CD4-positive, alpha-beta memory T cell (primary cell): ENCODE data around the gene CPN2. TPM values are rescaled to one million over a fixed set of nuclear protein-coding genes. Genes with fewer than 3 reads are reported as not detected.

ENCODE experiments used
- CTCF ChIA-PET: fragments of 350-600 bp; sonication (Branson Sonifier 250); formaldehyde crosslinking; loops from one replicate; lab custom pipeline; 2021; ENCODE audit warnings: inconsistent platforms; ENCODE audit not compliant: partially characterized antibody; lab: Charles Lee
- POLR2A ChIA-PET: fragments of 350-600 bp; sonication (Branson Sonifier 250); formaldehyde crosslinking; loops from one replicate; lab custom pipeline; 2021; ENCODE audit not compliant: partially characterized antibody; lab: Charles Lee
- DNase-seq, 5 donors: peaks; one replicate each; pipeline versions ENCODE4 v3.0.0 to v3.0.0-alpha.2; 2020 to 2022; ENCODE audit warnings: mixed read lengths in 1 of 5
- H3K27ac ChIP-seq: one replicate; pipeline ENCODE4 v1.7.0; 2013; ENCODE audit warnings: low read depth, low read length
- H3K27me3 ChIP-seq: 2 replicates; pipeline ENCODE4 v1.7.0; 2013; ENCODE audit warnings: mild to moderate bottlenecking, low read length, moderate library complexity; ENCODE audit not compliant: insufficient read depth
- H3K36me3 ChIP-seq: 2 replicates; pipeline ENCODE4 v1.7.0; 2013; ENCODE audit warnings: mild to moderate bottlenecking, low read length, moderate library complexity; ENCODE audit not compliant: insufficient read depth
- H3K4me1 ChIP-seq: 2 replicates; pipeline ENCODE4 v1.7.0; 2013; ENCODE audit warnings: mild to moderate bottlenecking, low read length, moderate library complexity; ENCODE audit not compliant: insufficient read depth
- H3K4me3 ChIP-seq, 2 donors: one replicate each; pipeline ENCODE4 v1.7.0; 2013; ENCODE audit warnings: low read length in 2 of 2, mild to moderate bottlenecking in 1 of 2
- H3K9me3 ChIP-seq, 2 donors: one replicate each; pipeline ENCODE4 v1.7.0; 2013; ENCODE audit warnings: low read length in 2 of 2, control low read depth in 1 of 2; ENCODE audit not compliant: control insufficient read depth in 1 of 2
- H3K27ac Mint-ChIP-seq, 7 donors: one replicate each; pipeline ENCODE4 v1.8.0; 2020 to 2021; ENCODE audit warnings: mixed read lengths in 7 of 7, mild to moderate bottlenecking in 6 of 7, inconsistent platforms in 3 of 7, moderate library complexity in 3 of 7
- H3K27me3 Mint-ChIP-seq, 2 donors: one replicate each; pipeline ENCODE4 v1.8.0; 2020 to 2021; ENCODE audit warnings: mixed read lengths in 2 of 2
- H3K36me3 Mint-ChIP-seq, 2 donors: one replicate each; pipeline ENCODE4 v1.8.0; 2020 to 2021; ENCODE audit warnings: mixed read lengths in 2 of 2, inconsistent platforms in 1 of 2, mild to moderate bottlenecking in 1 of 2
- H3K4me1 Mint-ChIP-seq, 4 donors: one replicate each; pipeline ENCODE4 v1.8.0; 2020 to 2021; ENCODE audit warnings: mixed read lengths in 4 of 4, mild to moderate bottlenecking in 1 of 4
- H3K4me3 Mint-ChIP-seq, 8 donors: one replicate each; pipeline ENCODE4 v1.8.0; 2020 to 2021; ENCODE audit warnings: mixed read lengths in 8 of 8, mild to moderate bottlenecking in 7 of 8, moderate library complexity in 6 of 8, inconsistent platforms in 3 of 8
- H3K9me3 Mint-ChIP-seq, 8 donors: one replicate each; pipeline ENCODE4 v1.8.0; 2020 to 2021; ENCODE audit warnings: mixed read lengths in 8 of 8, mild to moderate bottlenecking in 5 of 8, inconsistent platforms in 3 of 8, moderate library complexity in 1 of 8
- intact Hi-C: fragments of 100-400 bp; cut with micrococcal nuclease; formaldehyde crosslinking; loops from one replicate; pipeline ENCODE4 v1.15.1; 2023
- polyA plus RNA-seq, 2 donors: library from polyadenylated mRNA; unstranded; fragments of 300-500 nt; fragmentation: Illumina TruSeq; gene quantifications; one replicate each; pipeline ENCODE4 v1.2.3, GENCODE V29; 2021
- total RNA-seq, 2 experiments: library from RNA; stranded (reverse); gene quantifications; one replicate each; pipeline ENCODE4 v1.2.3, GENCODE V29; 2021

Gene CPN2
- total and polyA plus RNA-seq, 4 experiments from 2014 or later = not detected

DNA sequence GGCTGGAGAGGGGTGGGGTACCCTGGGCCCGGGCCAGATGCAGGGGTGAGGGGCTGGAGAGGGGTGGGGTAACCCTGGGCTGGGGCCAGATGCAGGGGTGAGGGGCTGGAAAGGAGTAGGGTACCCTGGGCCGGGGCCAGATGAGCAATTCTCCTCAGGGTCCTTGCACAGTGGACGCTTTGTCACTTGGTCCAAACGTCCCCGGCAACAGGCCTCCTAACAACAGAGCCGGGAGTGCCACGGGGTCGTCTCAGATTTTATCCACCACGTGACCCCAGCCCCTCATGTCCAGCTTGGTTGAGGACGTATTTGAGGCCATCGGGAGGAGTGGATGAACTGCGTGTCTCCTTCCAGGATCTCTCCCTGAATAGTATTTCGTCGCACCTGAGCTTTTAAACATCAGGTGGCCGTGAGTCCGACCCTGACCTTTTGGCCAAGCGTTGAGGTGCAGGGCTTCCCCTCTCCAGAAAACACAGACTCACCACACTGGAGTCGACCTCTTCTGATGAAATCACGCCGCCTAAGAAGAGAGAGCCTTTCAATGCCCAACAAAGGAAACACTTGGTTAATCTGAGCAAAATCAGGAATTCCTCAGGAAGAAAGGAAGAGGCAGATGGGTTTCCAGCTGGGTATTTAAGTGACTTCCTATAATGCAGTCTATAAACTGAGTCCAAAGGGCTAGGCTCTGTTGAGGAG, 31.2 kb upstream of the CPN2 start:
- ChIA-PET POLR2A (no interaction called here), CTCF (no interaction called here)
- no peaks in the 10 kb centered on the region for H3K27me3 ChIP-seq
- peaks cover 12 to 14% of the 10 kb centered on the region in 2 donors for H3K27me3 Mint-ChIP-seq
- no peaks in the 10 kb centered on the region for H3K36me3 Mint-ChIP-seq
- no peaks in the 10 kb centered on the region for H3K9me3 Mint-ChIP-seq
- no peak overlapping the region for H3K27ac Mint-ChIP-seq
- intact Hi-C loops = no loop called here
- H3K27ac ChIP-seq = no peak overlapping the region
- no peaks in the 10 kb centered on the region for H3K36me3 ChIP-seq
- H3K4me1 Mint-ChIP-seq = no peaks in the 10 kb centered on the region
- H3K9me3 ChIP-seq = no peaks in the 10 kb centered on the region
- no peaks in the 10 kb centered on the region for H3K4me1 ChIP-seq
- DNase-seq = no peak
- H3K4me3 ChIP-seq = no peak overlapping the region
- no peak overlapping the region for H3K4me3 Mint-ChIP-seq

DNA sequence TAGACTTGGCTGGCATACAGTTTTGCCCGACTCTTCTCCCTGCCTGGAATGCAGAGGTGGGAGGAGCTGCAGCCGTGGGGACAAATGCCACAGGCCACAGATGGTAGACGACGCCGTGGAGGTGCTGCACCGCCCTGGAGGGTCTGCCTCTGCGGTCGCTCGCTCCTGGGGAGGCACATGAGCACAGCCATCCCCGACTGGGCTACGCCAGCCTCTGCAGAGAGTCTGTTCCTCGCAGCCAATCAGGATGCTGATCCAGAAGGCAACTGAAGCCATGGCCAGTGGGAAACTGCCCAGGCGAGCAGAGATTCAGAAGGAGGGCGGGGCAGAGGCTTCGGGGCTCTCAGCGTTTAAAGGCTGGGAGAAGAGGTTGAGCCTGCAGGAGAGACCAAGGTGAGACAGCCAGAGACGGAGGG, 30.3 kb upstream of the CPN2 start:
- Mint-ChIP-seq H3K27me3 (peaks cover 9 to 12% of the 10 kb centered on the region in 2 donors), H3K4me1 (no peaks in the 10 kb centered on the region), H3K4me3 (no peak overlapping the region), H3K9me3 (no peaks in the 10 kb centered on the region), H3K27ac (no peak overlapping the region), H3K36me3 (no peaks in the 10 kb centered on the region)
- no peaks in the 10 kb centered on the region for H3K9me3 ChIP-seq
- POLR2A ChIA-PET = no interaction called here
- H3K27me3 ChIP-seq = peaks cover under 1% of the 10 kb centered on the region
- intact Hi-C loops = no loop called here
- CTCF ChIA-PET = no interaction called here
- no peak overlapping the region for H3K4me3 ChIP-seq
- H3K27ac ChIP-seq = no peak overlapping the region
- DNase-seq = no peak
- H3K4me1 ChIP-seq = no peaks in the 10 kb centered on the region
- no peaks in the 10 kb centered on the region for H3K36me3 ChIP-seq

DNA sequence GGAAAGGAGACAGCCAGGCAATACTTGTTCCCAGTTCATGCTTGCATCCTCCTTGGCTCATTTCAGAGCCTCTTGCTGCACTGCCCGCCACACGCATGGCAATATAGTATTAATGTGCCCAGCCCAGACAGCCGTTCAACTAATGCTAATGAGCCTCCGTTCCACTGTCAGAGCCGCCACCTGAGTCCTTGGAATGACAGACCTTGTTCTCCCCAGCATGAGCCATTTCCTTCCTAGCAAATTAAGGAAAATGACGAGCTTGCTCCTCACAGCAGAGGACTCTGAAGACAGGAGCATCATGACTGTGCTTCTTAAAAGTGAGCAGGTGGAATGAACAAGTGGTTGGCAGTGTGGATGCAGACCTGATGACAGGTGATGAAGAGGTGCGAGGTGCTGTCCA, 29.2 kb upstream of the CPN2 start:
- Mint-ChIP-seq H3K4me1 (no peaks in the 10 kb centered on the region), H3K4me3 (no peak overlapping the region), H3K27me3 (peaks cover 12 to 21% of the 10 kb centered on the region in 2 donors), H3K36me3 (no peaks in the 10 kb centered on the region), H3K9me3 (no peaks in the 10 kb centered on the region), H3K27ac (no peak overlapping the region)
- DNase-seq = no peak
- CTCF ChIA-PET = interaction anchor here (1.2 kb wide), 1 partner anchor 36 kb away, joined by 3 read pairs; no protein-coding TSS in a partner anchor
- Histone ChIP-seq H3K36me3 (no peaks in the 10 kb centered on the region), H3K9me3 (no peaks in the 10 kb centered on the region), H3K4me3 (no peak overlapping the region), H3K4me1 (no peaks in the 10 kb centered on the region), H3K27ac (no peak overlapping the region), H3K27me3 (peaks cover 5% of the 10 kb centered on the region)
- POLR2A ChIA-PET = no interaction called here
- intact Hi-C loops = no loop called here

DNA sequence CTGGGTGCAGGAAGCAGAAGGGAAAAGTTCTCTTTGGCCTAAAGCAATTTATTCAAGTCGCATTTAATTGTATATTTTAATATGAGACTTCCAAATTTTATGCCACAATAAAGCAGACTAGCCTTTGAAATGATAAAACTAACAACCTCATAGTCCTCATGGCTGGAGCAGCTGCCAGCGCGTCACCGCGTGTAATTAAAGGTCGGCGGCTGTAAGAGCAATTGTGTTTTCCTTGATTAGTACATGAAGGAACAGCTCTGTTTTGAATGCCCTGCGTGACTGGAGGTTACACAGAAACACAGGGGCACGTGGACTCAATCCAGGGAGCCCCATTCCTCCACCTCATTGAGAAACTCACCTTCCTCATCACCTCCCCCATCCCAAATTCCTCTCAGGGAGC, 28.5 kb upstream of the CPN2 start:
- ChIA-PET CTCF (no interaction called here), POLR2A (no interaction called here)
- Mint-ChIP-seq H3K9me3 (no peaks in the 10 kb centered on the region), H3K27ac (no peak overlapping the region), H3K4me3 (no peak overlapping the region), H3K4me1 (no peaks in the 10 kb centered on the region), H3K27me3 (peaks cover 13 to 25% of the 10 kb centered on the region in 2 donors), H3K36me3 (no peaks in the 10 kb centered on the region)
- no peak overlapping the region for H3K4me3 ChIP-seq
- no peaks in the 10 kb centered on the region for H3K36me3 ChIP-seq
- H3K27ac ChIP-seq = no peak overlapping the region
- H3K27me3 ChIP-seq = peaks cover 5% of the 10 kb centered on the region
- intact Hi-C loops = no loop called here
- no peaks in the 10 kb centered on the region for H3K4me1 ChIP-seq
- no peaks in the 10 kb centered on the region for H3K9me3 ChIP-seq
- DNase-seq = no peak

DNA sequence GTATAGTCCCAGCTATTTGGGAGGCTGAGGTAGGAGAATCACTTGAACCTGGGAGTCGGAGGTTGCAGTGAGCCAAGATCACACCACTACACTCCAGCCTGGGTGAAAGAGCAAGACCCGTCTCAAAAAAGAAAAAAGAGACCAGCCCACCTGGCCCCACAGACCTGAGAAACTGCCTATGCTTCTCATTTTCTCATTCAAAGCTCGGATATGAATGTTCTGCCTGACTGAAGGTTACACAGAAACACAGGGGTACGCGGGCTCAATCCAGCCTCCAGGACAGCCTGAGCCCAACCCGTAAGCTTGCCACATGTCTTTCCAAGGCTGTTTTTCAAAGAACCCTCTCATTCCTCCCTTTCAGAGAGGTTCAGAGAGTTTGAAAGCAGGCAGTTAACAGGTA, 28.1 kb upstream of the CPN2 start:
- peaks cover 5% of the 10 kb centered on the region for H3K27me3 ChIP-seq
- H3K4me1 ChIP-seq = no peaks in the 10 kb centered on the region
- CTCF ChIA-PET = interaction anchor here (1.0 kb wide), 1 partner anchor 36 kb away, joined by 4 read pairs; no protein-coding TSS in a partner anchor
- H3K4me1 Mint-ChIP-seq = no peaks in the 10 kb centered on the region
- H3K4me3 ChIP-seq = no peak overlapping the region
- H3K27me3 Mint-ChIP-seq = peaks cover 13 to 25% of the 10 kb centered on the region in 2 donors
- POLR2A ChIA-PET = no interaction called here
- intact Hi-C loops = no loop called here
- no peaks in the 10 kb centered on the region for H3K36me3 ChIP-seq
- no peak overlapping the region for H3K27ac Mint-ChIP-seq
- no peak overlapping the region for H3K4me3 Mint-ChIP-seq
- H3K27ac ChIP-seq = no peak overlapping the region
- no peaks in the 10 kb centered on the region for H3K36me3 Mint-ChIP-seq
- H3K9me3 Mint-ChIP-seq = no peaks in the 10 kb centered on the region
- H3K9me3 ChIP-seq = no peaks in the 10 kb centered on the region
- DNase-seq = no peak

DNA sequence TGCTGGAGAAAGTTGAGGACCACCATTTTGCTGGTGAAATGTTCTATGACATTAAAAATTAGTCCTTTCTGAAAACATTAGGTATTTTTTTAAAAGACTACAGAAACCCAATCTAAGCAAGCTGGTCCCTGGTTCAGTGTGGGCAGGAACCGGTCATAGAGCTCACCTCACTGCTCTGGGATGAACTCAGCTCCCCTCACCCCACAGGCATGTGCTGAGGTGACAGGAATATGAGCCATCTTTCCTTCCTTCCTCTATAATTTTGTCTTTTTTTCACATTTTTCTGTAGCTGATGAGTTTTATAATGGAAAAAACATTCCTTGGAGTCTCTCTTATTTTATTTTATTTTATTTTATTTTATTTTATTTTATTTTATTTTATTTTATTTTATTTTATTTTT, 26.6 kb upstream of the CPN2 start:
- CTCF ChIA-PET = interaction anchor here (0.9 kb wide), 1 partner anchor 34 kb away, joined by 3 read pairs; no protein-coding TSS in a partner anchor
- peaks cover 13 to 23% of the 10 kb centered on the region in 2 donors for H3K27me3 Mint-ChIP-seq
- POLR2A ChIA-PET = no interaction called here

DNA sequence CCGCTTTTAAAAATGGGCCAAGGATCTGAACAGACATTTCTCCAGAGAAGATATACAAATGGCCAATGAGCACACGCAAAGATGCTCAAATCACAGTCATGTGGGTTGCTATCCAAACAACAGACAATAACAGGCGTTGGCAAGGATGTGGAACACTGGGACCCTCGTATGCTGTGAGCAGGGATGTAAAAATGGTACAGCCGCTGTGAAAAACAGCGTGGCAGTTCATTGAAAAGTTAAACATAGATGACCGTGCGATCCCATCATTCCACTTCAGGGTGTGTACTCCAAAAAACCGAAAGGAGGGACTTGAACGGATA, 25.1 kb upstream of the CPN2 start:
- CTCF ChIA-PET = no interaction called here
- no peaks in the 10 kb centered on the region for H3K9me3 Mint-ChIP-seq

More for the DNA sequence above, 26.6 kb upstream of the CPN2 start:
- H3K4me3 ChIP-seq = no peak overlapping the region
- Mint-ChIP-seq H3K4me3 (no peak overlapping the region), H3K9me3 (no peaks in the 10 kb centered on the region), H3K27ac (no peak overlapping the region), H3K4me1 (no peaks in the 10 kb centered on the region), H3K36me3 (no peaks in the 10 kb centered on the region)
- H3K9me3 ChIP-seq = no peaks in the 10 kb centered on the region
- DNase-seq = no peak
- peaks cover 5% of the 10 kb centered on the region for H3K27me3 ChIP-seq
- H3K36me3 ChIP-seq = no peaks in the 10 kb centered on the region
- H3K4me1 ChIP-seq = no peaks in the 10 kb centered on the region
- no peak overlapping the region for H3K27ac ChIP-seq
- intact Hi-C loops = no loop called here

More for the DNA sequence above, 25.1 kb upstream of the CPN2 start:
- intact Hi-C loops = no loop called here
- no peak overlapping the region for H3K27ac ChIP-seq
- H3K4me3 ChIP-seq = no peak overlapping the region
- H3K27me3 ChIP-seq = peaks cover 5% of the 10 kb centered on the region
- Mint-ChIP-seq H3K27me3 (peaks cover 20 to 25% of the 10 kb centered on the region in 2 donors), H3K4me1 (no peaks in the 10 kb centered on the region), H3K36me3 (no peaks in the 10 kb centered on the region), H3K27ac (no peak overlapping the region), H3K4me3 (no peak overlapping the region)
- H3K36me3 ChIP-seq = no peaks in the 10 kb centered on the region
- no peak for DNase-seq
- H3K4me1 ChIP-seq = no peaks in the 10 kb centered on the region
- POLR2A ChIA-PET = no interaction called here
- no peaks in the 10 kb centered on the region for H3K9me3 ChIP-seq
